Pons (tissue), 1 donor: Measurements from ENCODE around the gene CALHM6.

Experiments used
- DNase-seq: peaks from one replicate; pipeline ENCODE4 v3.0.0-alpha.2; 2016; ENCODE audit warnings: low spot score

The CALHM6 gene

GRCh38 chr6:116446399-116446798 is 14.8 kb upstream of the CALHM6 start:
- no peak for DNase-seq

DNA sequence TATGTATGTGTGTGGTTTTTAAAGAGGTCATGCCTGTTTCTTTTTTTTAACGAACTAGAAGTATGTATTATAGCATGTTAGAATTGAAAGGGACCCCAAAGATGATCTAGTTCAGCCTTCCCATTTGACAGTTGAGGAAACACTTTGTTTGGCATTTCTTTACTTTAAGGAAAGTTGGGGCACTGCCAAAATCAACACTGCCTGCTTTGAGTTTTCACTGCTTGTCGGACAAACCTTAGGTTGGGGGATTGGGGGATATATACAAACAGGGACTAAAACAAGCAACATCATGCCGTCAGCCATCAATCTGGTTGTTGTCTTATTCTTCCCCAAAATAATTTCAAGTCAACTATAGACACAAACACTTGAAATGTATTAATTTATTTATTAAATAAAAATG is 14.1 kb upstream of the CALHM6 start:
- no peak for DNase-seq

DNA sequence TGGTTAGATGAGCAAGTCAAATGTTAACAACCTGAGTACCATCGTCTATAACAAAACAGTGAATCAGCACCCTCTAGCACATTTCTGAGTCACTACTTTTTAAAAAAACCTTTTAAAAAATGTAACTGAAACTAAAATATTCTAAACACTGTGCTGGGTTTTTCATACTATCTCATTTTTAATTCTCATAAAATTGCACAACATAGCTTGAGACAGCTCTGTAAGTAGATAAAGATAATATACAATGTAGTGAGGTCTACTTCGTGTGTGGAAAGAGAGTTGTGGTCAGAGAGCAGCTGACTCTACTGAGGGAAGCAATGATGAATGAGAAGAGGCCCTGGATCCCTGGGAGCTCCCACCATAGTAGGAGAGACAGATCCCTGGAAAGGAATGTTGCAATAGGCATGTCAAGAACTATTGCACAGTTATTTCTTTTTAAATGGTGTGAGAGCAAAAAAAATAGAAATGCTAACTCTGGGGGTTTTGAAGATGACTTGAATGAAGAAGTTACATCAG is 13.6 kb upstream of the CALHM6 start:
- no peak for DNase-seq

DNA sequence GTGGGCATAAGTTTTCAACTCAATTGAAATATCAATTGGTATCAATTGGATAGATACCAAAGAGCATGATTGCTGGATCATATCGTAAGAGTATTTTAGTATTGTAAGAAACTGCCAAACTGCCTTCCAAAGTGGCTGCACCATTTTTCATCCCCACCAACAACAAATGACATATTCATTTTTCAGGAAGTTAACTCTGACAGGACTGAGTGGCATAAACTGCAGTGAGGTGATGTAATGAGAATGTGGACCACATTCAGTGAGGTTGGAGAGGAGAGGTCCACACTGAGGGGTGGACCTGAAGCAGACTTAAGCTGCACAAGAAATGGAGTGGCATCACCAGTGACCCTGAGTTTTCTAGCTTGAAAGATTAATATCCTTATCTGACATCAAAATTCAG is 11.6 kb upstream of the CALHM6 start:
- DNase-seq = no peak

GRCh38 chr6:116450185-116450710 is 10.9 kb upstream of the CALHM6 start:
- no peak for DNase-seq

DNA sequence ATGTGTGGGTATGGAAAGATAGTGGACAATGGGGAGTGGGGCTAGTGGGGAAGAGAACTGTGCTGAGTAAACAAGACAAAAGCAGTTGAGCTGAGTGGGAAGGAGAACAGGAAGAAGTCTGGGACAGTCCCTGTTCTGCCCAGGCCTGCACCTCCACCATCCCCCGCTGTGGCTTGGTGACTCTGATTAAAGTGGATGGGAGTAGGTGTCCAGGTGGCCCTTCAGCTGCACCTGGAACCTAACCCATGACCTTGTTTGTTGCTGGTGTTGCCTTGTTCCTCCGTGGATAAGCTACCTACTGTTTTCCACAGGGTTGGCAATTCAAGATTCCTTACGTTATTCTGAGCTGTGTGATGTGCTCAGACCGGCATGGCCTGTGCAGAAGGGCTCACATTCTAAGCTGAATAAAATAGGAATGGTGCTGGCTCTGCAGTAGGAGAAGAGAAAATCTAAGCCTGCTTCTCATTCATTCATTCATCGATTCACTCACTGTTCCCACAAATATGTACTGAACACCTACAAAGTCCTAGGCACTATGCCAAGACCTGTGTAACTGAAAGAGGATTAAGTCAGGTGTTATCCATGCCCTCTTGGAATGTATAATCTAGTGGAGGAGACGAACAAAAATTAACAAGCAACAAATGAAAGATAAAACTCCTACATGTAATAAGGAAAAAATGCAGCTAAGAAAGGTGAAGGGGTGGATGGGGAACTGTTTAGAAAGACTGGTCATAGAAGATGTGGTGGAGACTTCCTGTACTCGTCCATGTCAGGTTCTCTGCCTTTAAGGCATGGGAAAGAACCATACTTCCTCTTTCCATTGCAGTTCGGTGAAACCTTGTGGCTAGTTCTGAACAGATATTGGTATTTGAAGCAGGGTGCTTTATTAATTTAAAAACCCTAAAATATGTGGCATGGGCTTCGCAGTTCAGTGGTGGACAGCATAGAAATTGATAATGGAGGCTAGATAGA is 10.1 kb upstream of the CALHM6 start:
- DNase-seq = peak; percentile 48

DNA sequence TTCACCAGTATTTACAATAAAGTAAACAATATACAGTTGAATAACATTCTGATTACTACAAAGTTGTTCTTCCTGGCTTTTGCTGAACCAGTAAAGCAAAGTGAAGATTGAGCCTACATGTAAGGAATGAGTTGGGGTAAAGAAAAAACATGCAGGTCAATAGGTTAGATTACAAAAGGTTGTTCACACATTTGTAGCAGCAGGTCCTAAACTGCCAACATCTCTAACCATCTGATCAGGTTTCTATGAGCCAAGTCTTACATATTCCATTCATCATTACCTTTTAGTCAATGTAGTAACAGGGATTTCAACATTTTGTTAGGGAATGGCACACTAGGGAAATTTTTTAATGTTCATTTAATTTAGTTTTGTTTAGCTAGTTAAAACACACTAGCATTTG is 9.3 kb upstream of the CALHM6 start:
- DNase-seq = no peak

DNA sequence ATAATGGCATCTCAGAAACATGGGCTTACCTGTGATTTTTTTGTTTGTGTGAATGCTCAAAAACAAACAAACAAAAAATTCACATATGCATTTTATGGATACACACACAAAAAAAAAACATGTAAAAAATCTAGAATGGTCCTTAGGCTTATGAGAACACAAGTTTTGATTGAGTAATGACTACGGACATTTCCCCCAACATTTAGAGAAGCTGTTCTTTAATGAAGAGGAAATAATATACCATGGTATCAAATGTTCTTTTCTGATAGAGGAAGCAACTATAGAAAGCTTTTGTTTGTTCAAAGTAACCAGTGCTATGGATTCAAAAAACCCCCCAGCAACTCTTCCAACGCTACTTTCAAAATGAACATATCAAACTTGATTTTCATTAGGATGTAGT is 8.6 kb upstream of the CALHM6 start:
- no peak for DNase-seq

DNA sequence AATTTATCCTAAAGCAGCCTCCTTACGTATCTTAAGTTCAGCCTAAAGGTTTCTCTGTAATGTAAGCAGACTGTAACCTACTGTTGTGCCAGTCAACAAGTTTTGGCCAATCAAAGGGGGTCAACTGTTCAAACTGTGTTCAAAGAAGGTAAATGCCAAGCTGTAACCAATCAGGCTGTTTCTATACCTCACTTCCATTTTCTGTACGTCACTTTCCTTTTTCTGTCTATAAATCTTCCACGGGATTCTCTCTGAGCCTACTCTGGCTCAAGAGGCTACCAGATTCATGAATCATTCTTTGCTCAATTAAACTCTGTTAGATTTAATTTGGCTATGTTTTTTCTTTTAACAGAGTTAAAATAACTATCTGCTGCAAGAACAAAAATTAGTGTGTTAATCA is 5.1 kb upstream of the CALHM6 start:
- no peak for DNase-seq

DNA sequence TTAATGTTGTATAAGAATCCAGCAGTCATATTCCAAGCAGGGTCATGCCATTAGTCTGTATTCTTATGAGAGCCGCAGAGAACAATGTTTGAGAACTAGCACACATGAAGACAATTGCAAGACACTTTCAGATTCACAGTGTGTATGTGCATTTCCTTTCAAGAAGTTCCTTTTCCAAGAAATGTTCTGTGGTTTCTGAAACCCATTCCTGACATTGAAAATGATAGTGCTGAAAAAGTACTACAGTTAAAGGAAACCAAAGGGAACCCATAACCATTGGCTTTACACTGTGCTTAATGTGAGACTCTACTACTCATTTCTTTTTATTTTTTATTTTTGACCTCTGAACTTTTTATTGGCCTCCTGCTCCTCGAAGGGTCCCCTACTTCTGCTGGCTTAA is 4.2 kb upstream of the CALHM6 start:
- DNase-seq = no peak

DNA sequence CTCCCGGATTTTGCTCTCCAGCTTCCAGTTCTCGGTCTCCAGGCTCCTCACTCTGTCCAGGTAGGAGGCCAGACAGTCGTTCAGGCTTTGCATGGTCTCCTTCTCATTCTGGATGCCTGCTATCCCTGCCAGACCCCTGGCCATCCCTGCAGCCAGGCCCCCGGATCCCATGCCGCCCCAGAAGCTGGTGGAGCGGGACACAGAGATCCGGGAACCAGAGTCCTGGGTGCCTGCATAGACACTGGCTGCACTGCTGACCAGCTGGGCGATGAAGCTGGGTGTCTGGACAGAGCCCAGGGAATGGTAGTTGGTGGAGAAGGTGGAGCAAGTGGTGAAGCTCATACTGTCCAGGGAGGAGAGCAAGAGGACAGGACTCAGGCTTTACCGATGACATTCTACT is 2.9 kb upstream of the CALHM6 start:
- DNase-seq = no peak

DNA sequence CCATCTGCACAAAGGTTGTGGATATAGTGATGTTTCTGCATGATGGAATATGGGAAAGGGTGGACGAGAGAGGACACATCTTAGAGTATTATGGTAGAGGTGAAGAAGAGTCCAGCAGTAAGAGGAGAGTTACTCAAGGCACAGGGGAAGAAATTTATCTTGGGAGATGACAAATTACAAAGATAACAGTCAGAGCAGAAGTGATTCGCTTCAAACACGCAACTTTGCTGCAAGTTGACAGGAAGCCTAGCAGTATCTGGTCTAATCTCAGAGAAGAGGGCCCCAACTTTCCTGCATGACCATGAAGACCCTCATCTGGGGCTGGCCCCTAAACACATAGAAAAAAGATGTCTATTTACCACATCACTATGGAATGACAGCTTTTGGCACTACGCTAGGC is 1.2 kb upstream of the CALHM6 start:
- DNase-seq = no peak

- DNase-seq = no peak
These were observed 1.0 kb downstream of the CALHM6 start for GRCh38 chr6:116461932-116462885.

DNA sequence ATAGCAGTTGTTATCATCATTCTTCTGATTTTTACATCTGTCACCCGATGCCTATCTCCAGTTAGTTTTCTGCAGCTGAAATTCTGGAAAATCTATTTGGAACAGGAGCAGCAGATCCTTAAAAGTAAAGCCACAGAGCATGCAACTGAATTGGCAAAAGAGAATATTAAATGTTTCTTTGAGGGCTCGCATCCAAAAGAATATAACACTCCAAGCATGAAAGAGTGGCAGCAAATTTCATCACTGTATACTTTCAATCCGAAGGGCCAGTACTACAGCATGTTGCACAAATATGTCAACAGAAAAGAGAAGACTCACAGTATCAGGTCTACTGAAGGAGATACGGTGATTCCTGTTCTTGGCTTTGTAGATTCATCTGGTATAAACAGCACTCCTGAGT is 2.1 kb downstream of the CALHM6 start:
- no peak for DNase-seq

DNA sequence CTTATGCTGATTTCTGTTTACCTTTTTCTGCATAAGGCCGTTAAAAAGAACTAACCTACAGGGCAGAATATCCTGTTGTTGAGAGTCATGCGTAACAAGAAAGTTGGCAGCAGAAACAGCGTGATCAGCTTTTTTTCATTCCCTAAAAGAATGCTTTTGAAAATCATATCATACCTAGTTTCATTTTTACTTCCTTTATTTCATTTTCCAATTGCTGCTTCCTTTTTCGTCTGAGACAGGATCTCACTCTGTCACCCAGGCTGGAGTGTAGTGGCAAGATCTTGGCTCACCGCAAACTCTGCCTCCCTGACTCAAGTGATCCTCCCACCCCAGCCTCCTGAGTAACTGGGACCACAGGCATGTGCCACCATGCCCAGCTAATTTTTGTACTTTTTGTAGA is 4.1 kb downstream of the CALHM6 start:
- no peak for DNase-seq

- DNase-seq = no peak
These were observed 5.9 kb downstream of the CALHM6 start for GRCh38 chr6:116467096-116467495.

DNA sequence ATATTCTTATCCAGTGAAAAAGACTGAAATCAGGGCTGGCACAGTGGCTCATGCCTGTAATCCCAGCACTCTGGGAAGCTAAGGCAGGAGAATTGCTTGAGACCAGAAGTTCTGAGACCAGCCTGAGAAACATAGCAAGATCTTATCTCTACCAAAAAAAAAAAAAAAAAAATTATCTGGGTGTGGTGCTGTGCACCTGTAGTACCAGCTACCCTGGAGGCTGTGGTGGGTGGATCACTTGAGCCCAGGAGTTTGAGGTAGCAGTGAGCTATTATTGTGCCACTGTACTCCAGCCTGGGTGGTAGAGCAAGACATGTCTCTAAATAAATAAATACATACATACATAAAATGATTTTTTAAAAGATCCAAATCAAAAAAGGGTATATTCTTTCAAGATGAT is 6.3 kb downstream of the CALHM6 start:
- DNase-seq = no peak

DNA sequence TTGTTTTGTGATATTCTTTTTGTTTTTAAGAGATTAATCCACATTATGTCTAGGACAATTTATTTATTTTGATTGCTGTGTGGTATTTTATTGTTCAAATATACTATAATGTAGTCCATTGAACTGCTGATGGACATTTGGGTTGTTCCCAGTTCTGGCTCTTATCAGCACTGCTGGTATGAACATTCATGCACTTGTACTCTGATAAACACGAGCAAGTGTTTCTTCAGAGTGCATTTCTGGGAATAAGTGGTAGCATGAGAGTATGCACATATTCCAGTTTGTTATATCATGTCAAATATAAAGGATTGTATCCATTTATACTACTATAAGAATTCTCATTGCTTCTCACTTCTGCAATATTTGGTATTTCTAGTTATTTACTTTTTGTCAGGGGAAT is 7.1 kb downstream of the CALHM6 start:
- DNase-seq = no peak

GRCh38 chr6:116471531-116471930 is 10.4 kb downstream of the CALHM6 start:
- DNase-seq = no peak

DNA sequence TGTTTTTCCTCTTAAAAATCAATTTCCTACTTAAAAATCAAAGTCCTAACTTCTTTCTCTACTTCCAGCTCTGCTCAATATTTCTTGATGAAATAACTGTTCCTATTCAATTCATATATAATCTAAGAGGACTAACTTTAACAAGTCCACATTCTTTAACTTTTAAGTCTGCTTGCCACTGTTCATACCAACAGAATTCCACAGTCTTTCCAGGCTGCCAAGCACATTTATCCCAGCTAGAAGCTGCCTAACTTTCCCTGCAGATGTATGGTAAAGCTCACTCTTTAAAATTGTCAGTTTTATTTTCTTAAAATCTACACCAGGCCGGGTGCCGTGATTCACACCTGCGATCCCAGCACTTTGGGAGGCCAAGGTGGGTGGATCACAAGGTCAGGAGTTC is 11.5 kb downstream of the CALHM6 start:
- no peak for DNase-seq

DNA sequence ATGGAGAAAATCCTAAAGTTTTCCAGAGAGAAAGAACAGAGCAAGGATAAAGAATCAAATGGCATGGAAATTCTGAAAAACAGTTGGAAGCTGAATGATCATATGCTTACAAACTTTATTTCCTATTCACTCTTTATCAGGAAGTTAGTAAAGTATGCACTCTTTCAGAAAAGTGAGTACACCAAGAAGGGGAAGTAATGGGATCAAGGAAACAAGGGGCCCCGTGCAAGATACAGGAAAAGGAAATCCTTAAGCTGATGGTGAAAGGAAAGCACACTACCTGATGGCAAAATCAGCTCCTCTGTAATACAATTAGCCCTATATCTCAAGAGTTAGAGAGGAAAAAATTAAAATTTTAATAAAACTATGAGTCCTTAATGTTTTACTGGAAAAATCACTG is 14.0 kb downstream of the CALHM6 start:
- DNase-seq = peak; percentile 27

DNA sequence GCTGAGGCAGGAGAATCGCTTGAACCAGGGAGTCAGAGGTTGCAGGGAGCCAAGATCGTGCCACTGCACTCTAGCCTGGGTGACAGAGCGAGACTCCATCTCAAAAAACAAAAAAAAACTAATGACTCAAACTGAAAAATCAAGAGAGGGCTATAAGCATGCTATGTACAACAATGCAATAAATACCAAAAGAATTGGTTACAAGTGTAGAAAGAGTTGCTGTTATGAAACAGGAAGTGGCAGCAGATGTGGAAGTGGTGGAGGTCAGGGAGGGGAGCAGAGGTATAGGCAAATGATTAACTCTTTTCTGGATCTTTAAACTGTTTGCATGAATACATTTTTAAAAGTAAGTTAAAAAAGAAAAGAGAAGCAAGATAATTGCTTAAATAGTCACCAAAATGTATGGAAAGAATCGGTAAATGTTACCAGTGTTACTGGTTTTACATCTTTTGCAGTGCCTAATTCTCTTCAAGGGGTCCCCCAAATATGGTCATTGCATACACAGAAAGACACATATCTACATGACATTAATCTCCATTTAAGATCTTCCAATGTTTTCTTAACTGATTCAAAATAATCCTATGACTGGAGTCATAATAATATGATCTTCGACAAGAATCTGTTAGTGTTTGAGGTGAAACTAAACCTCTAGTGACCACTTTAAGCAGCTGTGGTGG is 15.0 kb downstream of the CALHM6 start:
- peak; percentile 24 for DNase-seq
